SK-N-MC (cell line): ENCODE measurements around the gene SLC39A11.

Experiments used
- DNase-seq: peaks from one replicate; pipeline ENCODE4 v3.0.0-alpha.2; 2011; ENCODE audit warnings: low read depth, low spot score
- H3K27ac ChIP-seq: fragments of 200-600 bp; sonication (generic); 2 replicates; pipeline ENCODE4 v1.5.1; 2016; ENCODE audit warnings: mixed run types
- H3K36me3 ChIP-seq: fragments of 200-600 bp; sonication (generic); 2 replicates; pipeline ENCODE4 v1.6.1; 2017; ENCODE audit warnings: antibody characterized with exemption, low read length, mixed read lengths; ENCODE audit not compliant: insufficient read depth
- H3K4me3 ChIP-seq: fragments of 200-600 bp; sonication (generic); 2 replicates; pipeline ENCODE4 v1.5.1; 2016
- H3K9ac ChIP-seq: fragments of 200-600 bp; sonication (generic); 2 replicates; pipeline ENCODE4 v1.8.0; 2017; ENCODE audit warnings: mixed run types, mixed read lengths; ENCODE audit not compliant: insufficient read length
- H3K9me3 ChIP-seq: fragments of 200-600 bp; sonication (generic); 2 replicates; pipeline ENCODE4 v1.6.1; 2017; ENCODE audit warnings: low read depth, mild to moderate bottlenecking, antibody characterized with exemption, low read length, moderate library complexity, mixed read lengths
- EZH2 ChIP-seq: fragments of 200-600 bp; sonication (generic); IDR thresholded peaks from one replicate; pipeline ENCODE4 v1.6.1; 2017; ENCODE audit warnings: antibody characterized with exemption
- FOXP2 ChIP-seq: optimal IDR thresholded peaks from 2 replicates; pipeline ENCODE3; 2011; ENCODE audit warnings: mild to moderate bottlenecking, moderate library complexity; ENCODE audit not compliant: insufficient read depth; ENCODE audit errors: extremely low read length, control extremely low read depth
- POLR2AphosphoS5 ChIP-seq: IDR thresholded peaks from 2 replicates; pipeline ENCODE4 v1.6.1; 2012; ENCODE audit warnings: mild to moderate bottlenecking, low read depth, low read length, borderline replicate concordance

SLC39A11 gene

GRCh38 chr17:72667096-72668063 lies 425.1 kb downstream of the SLC39A11 start:
- TF ChIP-seq FOXP2, result no peak
- no peak for TF ChIP-seq POLR2AphosphoS5
- no peak for TF ChIP-seq EZH2
- no peaks in the 10 kb centered on the region for H3K9me3 ChIP-seq
- no peak overlapping the region for H3K27ac ChIP-seq
- no peak overlapping the region for H3K4me3 ChIP-seq
- H3K36me3 ChIP-seq, result no peaks in the 10 kb centered on the region
- no peak for DNase-seq
- H3K9ac ChIP-seq, result no peak overlapping the region

- no peak overlapping the region for H3K9ac ChIP-seq
- no peak for TF ChIP-seq FOXP2
- TF ChIP-seq POLR2AphosphoS5, result no peak
- no peak for TF ChIP-seq EZH2
- no peak overlapping the region for H3K27ac ChIP-seq
- DNase-seq, result no peak
- H3K36me3 ChIP-seq, result no peaks in the 10 kb centered on the region
- no peak overlapping the region for H3K4me3 ChIP-seq
- no peaks in the 10 kb centered on the region for H3K9me3 ChIP-seq
Measured at GRCh38 chr17:72665852-72666851, 426.3 kb downstream of the SLC39A11 start.

- Histone ChIP-seq H3K9ac (no peak overlapping the region), H3K36me3 (no peaks in the 10 kb centered on the region), H3K4me3 (no peak overlapping the region), H3K27ac (no peak overlapping the region), H3K9me3 (no peaks in the 10 kb centered on the region)
- TF ChIP-seq FOXP2, result no peak
- TF ChIP-seq EZH2, result no peak
- no peak for TF ChIP-seq POLR2AphosphoS5
- no peak for DNase-seq
Measured at GRCh38 chr17:72662827-72663190, 429.7 kb downstream of the SLC39A11 start.

GRCh38 chr17:72661945-72662826 lies 430.3 kb downstream of the SLC39A11 start:
- H3K36me3 ChIP-seq, result no peaks in the 10 kb centered on the region
- no peak overlapping the region for H3K9ac ChIP-seq
- TF ChIP-seq FOXP2 (no peak), POLR2AphosphoS5 (no peak), EZH2 (no peak)
- H3K4me3 ChIP-seq, result no peak overlapping the region
- H3K27ac ChIP-seq, result no peak overlapping the region
- no peak for DNase-seq
- H3K9me3 ChIP-seq, result no peaks in the 10 kb centered on the region

- H3K36me3 ChIP-seq, result no peaks in the 10 kb centered on the region
- H3K9ac ChIP-seq, result no peak overlapping the region
- H3K27ac ChIP-seq, result no peak overlapping the region
- H3K4me3 ChIP-seq, result no peak overlapping the region
- no peak for DNase-seq
- TF ChIP-seq POLR2AphosphoS5, result no peak
- no peaks in the 10 kb centered on the region for H3K9me3 ChIP-seq
Measured at GRCh38 chr17:72661116-72661944, 431.2 kb downstream of the SLC39A11 start.

- Histone ChIP-seq H3K4me3 (no peak overlapping the region), H3K9me3 (no peaks in the 10 kb centered on the region), H3K27ac (no peak overlapping the region), H3K9ac (no peak overlapping the region), H3K36me3 (no peaks in the 10 kb centered on the region)
- TF ChIP-seq POLR2AphosphoS5, result no peak
- no peak for DNase-seq
Measured at GRCh38 chr17:72660274-72661115, 432.0 kb downstream of the SLC39A11 start.
